ENCODE measurements around the gene BICRAL.

GRCh38 chr6:42916288-42916687, 134.4 kb downstream of the BICRAL start:
- TF ChIP-seq GATA3 (IDR thresholded peaks at IDR 0.05; ENCODE audit: low read depth, low read length) (no peak), GATA2 (IDR thresholded peaks at IDR 0.05; ENCODE audit: low read depth, low read length) (no peak)

Measured in SH-SY5Y (cell line).